Measurements from ENCODE around the gene CHADL.

GRCh38 chr22:41238570-41239442, 1.9 kb downstream of the CHADL start:
- TF ChIP-seq, protein P1, sequence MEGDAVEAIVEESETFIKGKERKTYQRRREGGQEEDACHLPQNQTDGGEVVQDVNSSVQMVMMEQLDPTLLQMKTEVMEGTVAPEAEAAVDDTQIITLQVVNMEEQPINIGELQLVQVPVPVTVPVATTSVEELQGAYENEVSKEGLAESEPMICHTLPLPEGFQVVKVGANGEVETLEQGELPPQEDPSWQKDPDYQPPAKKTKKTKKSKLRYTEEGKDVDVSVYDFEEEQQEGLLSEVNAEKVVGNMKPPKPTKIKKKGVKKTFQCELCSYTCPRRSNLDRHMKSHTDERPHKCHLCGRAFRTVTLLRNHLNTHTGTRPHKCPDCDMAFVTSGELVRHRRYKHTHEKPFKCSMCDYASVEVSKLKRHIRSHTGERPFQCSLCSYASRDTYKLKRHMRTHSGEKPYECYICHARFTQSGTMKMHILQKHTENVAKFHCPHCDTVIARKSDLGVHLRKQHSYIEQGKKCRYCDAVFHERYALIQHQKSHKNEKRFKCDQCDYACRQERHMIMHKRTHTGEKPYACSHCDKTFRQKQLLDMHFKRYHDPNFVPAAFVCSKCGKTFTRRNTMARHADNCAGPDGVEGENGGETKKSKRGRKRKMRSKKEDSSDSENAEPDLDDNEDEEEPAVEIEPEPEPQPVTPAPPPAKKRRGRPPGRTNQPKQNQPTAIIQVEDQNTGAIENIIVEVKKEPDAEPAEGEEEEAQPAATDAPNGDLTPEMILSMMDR (conservative IDR thresholded peaks at IDR 0.05; ENCODE audit: low read depth, low read length) = no peak
- no peak for TF ChIP-seq EZH2 (IDR thresholded peaks at IDR 0.05; ENCODE audit: low read length, unreplicated experiment)

Data from PC-3 (cell line).